CD4-positive, alpha-beta T cell treated with Interleukin-1 beta for 1 hour (primary cell): ENCODE measurements around the gene NCOR2.
A peak's percentile ranks its signal among the peaks of the same experiment; 100 is the strongest.

ENCODE experiments used
- DNase-seq, 2 donors: peaks; one replicate each; pipeline ENCODE4 v3.0.0-alpha.2; 2020 to 2022

The NCOR2 gene

DNA sequence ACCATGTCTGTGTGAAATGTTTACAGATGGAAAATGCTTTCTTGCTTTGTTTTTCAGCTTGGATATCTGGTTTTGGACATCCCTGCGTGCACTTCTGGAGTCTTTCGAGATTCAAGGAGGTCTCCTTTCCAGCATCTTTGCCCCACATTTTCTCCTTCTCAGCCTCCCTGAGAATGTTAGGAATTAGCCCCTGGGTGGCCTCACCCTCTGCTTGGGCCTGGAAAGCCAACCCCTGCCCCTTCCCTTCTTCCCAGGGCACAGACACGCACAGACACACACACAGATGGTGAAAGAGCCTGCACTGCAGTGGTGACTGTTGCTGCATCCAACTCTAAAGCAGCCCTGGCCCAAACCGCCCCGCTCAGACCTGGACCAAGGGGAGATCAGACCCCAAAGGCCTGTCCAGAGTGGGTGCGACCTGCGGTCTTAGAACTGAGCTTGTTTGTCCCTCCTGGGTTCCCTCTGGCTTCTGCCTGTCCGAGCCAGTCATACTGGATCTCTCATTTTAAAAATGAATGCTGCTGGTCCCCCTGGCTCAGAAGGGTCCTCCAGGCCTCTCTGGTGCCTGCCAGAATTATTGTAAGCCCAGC, 8.7 kb upstream of the NCOR2 start:
- DNase-seq = no peak

- DNase-seq = no peak
These were observed 6.7 kb upstream of the NCOR2 start for GRCh38 chr12:124573839-124574786.

- no peak for DNase-seq
These were observed 4.1 kb upstream of the NCOR2 start for GRCh38 chr12:124571556-124571955.

GRCh38 chr12:124570810-124571209, 3.4 kb upstream of the NCOR2 start:
- DNase-seq = no peak

GRCh38 chr12:124569375-124570148, 2.1 kb upstream of the NCOR2 start:
- DNase-seq = no peak

- peak in 1 of 2 donors; percentile 64 for DNase-seq
These were observed 1.3 kb upstream of the NCOR2 start for GRCh38 chr12:124568431-124569374.

- DNase-seq = peak; percentile 88 to 90
These were observed 411 bp upstream of the NCOR2 start for GRCh38 chr12:124567673-124568373.

DNA sequence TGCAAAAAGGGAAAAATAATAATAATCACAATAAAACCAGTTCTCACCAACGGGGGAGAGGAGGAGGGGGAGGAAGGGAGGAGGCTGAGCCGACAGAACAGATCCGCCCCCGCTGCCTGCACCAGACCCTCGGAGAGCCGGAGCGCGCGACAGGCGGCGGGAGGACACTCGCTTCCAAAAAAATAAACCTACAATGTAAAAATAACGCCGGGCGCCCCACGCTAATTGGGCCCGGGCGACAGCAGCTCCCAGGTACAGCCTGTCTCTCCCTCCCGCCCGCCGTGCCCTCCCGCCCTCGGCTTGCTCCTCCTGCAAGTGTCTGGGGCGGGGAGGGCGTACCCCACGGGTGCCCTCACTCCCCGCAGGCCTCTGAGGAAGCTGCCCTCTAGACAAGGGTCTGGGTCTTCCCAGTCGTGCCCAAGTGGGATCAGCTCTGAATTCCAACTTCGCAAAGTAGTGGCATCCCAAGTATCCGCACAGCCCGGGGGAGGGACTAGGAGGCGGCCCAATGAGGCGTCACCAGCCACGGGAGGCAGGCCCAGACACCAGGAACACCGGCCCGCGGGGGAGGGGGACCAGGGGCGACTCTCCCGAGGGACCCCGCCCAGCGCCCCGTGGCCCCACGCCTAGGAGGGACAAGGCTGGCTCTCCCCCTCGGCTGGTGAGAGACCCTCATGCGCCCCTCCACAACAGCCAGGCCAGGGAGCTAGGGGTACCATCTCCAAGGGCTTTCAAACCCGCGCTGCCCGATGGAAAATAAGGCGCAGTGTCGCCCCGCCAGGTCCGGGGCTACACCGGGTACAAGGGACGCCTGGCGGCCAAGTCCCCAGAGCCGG, 1.0 kb downstream of the NCOR2 start:
- peak; percentile 60 for DNase-seq

- DNase-seq = no peak
These were observed 1.7 kb downstream of the NCOR2 start for GRCh38 chr12:124565656-124566160.

GRCh38 chr12:124564971-124565491, 2.4 kb downstream of the NCOR2 start:
- DNase-seq = no peak

DNA sequence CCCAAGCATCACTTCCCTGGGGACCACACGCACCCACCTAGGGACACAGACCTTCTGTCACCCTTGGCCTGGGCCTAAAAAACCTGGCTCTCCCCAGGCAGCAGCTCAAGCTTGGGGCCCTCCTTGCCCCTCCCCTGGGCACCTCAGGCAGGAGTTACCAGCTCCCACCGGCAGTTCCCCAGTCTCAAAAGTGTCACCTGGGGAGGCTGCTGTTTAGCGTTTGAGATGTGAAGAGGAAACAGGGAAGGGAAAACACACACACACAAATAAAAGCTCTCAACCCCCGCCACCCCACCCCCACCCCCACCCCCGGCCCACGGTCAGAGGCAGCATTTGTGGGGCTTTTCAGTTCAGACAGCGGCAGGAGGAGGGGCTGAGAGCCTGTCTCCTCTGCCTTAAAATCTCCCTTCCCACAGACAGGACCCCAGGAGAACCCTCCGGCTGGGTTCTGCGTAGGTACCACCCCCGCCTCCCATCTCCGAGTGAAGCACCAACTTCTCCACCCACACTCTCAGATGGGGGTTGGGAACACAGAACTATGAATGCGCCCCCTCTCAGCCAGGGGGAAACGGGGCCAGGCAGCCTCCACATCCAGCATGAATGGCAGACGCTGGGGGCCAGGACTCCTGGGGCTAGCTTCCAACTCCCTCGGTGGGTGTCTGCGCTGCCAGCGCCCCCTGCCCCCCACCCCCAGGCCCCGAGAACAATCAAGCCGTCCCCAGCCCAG, 3.0 kb downstream of the NCOR2 start:
- no peak for DNase-seq

DNA sequence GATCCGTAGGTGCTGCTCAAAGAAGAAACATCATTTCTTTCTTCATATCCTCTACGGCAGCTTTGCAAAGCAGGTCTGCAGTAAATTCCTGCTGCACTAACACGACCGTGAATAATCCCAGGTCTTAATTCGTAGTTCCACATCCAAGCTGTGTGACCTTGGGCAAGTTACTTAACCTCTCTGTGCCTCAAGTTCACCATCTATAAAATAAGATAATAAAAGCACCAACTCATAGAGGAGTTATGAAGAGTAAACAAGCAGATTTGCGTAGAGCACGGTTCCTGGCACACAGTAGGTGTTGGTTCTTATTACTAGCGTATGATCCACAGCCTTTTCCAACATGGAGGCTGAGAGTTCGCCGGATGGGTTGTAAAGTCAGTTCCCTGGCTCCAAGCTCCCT, 3.6 kb downstream of the NCOR2 start:
- DNase-seq = no peak

GRCh38 chr12:124563401-124563800, 4.0 kb downstream of the NCOR2 start:
- DNase-seq = no peak

DNA sequence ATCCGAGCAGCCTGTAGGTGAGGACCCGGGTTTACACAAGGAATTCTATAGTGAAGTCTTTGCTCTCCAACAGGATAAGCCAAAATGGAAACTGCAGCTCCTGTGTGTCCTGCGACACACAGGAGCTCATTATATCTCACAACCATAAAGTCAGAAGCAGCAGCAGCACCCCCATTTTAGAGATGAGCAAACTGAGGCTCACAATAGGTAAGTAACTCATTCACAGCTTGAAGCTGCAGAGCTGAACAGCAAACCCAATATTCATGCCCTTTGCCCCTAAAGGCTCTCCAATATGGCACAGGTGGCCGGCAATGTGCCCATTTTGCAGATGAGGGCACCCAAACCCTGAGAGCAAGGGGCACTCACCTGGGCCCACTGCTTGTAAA, 4.6 kb downstream of the NCOR2 start:
- no peak for DNase-seq

DNA sequence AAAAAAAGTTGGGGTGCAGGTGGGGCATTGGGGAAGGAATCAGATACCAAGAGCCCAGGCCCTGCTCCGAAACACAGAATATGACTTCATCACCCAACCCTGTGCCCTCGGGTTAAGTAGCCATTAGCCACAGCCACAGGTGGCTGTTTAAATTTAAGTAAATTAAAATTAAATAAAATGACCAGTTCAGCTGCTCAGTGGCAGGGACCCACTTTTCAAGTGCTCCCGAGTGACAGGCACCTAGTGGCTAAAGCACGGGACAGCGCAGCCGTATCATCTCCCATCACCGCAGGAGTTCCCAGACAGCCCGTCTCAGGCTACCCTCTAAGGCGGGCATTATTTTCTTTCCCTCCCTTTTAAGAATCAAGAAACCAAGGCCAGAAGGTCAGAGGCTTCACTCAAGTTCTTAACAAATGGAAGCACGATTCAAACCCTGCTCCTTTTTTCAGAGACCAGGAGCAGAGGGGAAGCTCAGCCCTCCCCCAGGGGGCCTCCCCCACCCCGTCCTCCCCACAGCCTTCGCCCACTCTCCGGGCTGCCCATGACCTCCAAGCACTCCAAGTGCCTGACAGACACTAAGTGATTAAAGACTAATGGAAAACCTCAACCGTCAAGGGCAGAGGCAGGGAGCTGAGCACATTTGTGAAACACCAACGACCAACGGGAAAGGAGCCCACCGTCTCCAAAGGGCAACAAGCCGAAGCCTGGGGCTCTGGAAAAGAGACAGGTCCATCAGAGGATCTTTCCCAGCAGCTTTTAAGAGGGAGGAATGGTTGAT, 5.2 kb downstream of the NCOR2 start:
- no peak for DNase-seq

DNA sequence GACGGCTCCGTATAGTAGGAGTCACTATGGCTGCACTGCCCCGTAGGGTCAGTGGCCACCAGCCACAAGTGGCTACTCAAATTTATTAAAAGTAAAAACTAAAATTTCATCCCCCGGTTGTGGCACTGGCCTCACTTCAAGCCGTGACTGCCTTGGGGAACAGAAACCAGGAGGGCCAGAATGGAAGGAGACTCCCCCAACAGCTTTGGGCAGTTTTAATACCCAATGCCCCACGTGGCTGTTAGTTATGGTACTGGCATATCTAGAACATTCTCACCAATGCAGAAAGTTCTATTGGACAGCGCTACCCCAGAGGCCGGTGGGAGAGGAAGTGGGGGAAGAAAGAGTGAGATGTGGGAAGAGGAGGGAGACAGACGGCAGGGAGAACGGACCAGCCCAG, 6.2 kb downstream of the NCOR2 start:
- DNase-seq = no peak

DNA sequence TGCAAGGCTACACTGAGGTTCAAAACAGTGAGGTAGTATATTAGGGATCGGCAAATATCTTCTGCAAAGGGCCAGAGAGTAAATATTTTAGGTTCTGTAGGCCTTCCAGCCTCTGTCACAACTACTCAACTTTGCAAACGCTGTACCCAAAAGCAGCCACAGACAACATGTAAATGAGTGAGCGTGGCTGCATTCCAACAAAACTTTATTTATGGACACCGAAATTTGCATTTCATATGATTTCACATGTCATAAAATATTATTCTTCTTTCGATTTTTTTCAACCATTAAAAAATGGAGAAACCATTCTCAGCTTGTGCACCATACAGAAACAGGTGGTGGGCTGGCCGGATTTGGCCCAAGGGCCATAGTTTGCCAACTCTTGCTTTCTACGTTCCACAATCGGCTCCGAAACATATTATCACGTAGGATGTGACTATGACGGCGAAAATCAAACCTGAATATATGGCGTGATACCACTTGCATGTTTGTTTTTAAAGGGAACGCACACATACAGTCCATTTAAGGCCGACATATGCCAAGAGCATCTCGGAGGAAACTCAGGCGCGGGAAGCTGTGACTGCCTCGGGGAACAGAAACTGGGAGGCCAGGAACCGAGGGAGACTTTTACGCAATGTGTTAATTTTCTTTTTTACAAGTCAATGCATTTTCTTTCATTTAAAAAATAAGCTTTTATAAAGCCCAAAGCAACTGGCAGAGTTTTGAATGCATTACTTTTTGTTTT, 7.1 kb downstream of the NCOR2 start:
- no peak for DNase-seq
